Tibial nerve (tissue), 3 donors: Measurements from ENCODE around the gene BBS5.

Experiments
- EP300 ChIP-seq, 2 donors: sonication (generic); formaldehyde crosslinking; IDR thresholded peaks; one replicate each; pipeline ENCODE4 v1.6.1; 2017; ENCODE audit warnings: antibody characterized with exemption in 2 of 2, mild to moderate bottlenecking in 1 of 2
- POLR2A ChIP-seq, 2 donors: fragments of 450-650 bp; IDR thresholded peaks; one replicate each; pipeline ENCODE4 v1.6.1; 2017; ENCODE audit warnings: antibody characterized with exemption in 2 of 2, mild to moderate bottlenecking in 2 of 2, moderate library complexity in 2 of 2

- no peak for TF ChIP-seq EP300 (IDR thresholded peaks at IDR 0.05)
- no peak for TF ChIP-seq POLR2A (IDR thresholded peaks at IDR 0.05)
Measured at GRCh38 chr2:169525434-169525833, 46.1 kb downstream of the BBS5 start.
